HG02759 (cell line): ENCODE measurements around the gene EIF2B2.
A peak's percentile ranks its signal among the peaks of the same experiment; 100 is the strongest.

Source experiments
- ATAC-seq: cut with Tn5 transposase; IDR thresholded peaks from one replicate; pipeline ENCODE4 v1.9.1; 2021; ENCODE audit warnings: mild to moderate bottlenecking, moderate library complexity; ENCODE audit not compliant: unreplicated experiment

EIF2B2 gene

DNA sequence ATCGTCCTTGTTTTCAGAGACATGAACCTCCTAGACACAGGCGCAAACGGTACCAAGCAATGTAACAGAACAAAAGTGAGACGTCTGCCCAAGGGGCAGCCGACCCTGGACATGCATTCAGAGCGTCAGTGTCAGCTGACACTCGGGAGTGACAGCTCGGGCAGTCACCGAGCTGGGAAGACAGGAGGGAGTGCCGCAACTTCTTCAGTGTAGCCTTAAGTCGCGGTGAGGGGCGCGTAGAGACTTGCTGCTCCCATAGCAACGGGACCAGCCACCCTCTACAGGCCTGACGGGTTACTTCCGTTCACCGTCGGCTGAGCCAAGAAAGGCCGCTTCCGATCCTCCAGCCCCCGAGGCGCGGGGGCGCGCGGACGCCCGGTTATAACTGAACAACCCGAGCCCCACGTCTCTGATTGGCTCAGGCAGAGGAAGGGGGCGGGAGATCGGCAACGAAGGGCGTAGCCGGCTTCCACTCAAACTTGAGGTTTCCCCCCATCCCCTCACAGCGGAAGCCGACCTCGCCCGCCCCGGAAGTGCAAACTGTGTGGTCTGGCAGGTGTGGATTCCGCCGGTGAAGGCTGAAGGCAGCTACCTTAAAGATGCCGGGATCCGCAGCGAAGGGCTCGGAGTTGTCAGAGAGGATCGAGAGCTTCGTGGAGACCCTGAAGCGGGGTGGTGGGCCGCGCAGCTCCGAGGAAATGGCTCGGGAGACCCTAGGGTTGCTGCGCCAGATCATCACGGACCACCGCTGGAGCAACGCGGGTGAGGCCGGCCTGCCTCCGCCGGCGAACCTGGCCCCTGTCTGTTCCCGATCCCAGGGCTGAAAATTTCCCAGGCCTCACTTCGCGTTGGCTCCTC lies at the start of gene EIF2B2:
EIF2B2 (plus strand) TSS at position 530 of the 858 bp plus-strand sequence; CDS start at position 600, 70 bp downstream.
- ATAC-seq, result peak; percentile 99

DNA sequence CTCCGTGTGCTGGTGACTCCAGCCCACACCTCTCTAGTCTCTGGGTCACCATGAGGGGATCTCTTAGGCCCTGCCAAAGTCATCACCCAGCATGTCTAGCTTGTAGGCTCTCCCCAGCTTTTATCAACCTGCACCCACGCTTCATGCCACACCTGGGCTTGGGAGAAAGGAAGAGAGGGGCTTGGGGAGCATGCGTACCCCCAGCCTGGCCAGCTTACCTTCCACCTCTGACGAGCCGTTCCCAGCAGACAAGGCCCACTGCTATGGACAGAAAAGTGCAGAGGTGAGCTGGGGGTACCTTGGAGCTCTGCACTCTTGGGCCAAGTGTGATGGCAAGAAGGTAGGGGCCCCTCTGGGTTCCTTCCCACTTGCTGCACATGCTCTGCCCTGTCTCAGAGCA lies 49.0 kb upstream of the EIF2B2 start:
- ATAC-seq, result no peak

DNA sequence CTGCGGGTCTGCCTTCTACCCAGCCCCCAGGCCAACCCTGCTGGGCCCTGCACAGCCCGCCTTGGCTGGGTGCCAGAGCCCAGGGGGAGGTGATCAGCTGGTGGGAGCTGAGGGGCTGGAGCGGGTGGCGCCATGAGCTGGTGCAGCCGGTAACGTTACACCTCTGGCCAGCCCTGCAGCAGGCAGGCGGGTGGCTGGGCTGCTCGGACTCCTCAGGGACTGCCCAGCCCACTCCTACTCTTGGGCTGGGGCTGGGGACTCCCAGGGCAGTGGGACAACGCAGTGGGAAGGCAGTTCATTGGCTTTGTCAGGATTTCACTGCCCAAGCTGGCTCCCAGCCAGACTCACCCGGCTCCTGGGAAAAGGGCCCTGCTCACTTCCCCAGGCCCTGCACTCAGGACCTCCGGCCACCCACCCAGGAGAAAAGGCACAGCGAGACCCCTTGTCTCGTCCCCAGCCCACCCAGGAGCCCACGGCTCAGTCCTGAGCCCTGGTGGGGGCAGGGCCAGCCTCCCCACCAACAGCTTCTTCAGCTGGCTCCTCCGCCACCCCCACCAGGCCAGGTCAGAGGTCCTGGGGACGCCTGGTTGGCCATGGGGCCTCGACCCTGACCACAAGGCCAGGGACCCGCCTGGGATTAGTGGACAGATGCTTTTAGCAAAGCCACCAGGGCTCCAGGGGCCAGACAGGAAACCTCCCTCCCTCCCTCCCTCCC lies 48.3 kb upstream of the EIF2B2 start:
- ATAC-seq, result no peak

DNA sequence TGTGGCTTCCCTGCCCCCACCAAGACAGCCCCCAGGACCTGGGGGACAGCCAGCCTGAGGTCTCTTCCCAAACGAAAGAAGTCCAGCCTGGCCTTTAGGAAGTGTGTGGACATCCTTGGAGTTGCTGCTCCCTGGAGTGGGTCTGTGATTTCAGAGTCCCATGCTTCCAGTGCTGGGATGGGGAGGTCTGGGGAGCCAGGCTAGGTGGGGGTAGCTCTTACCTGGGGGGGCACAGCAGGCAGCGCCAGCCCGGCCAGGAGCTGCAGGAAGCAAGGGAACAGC lies 47.8 kb upstream of the EIF2B2 start:
- ATAC-seq, result no peak

DNA sequence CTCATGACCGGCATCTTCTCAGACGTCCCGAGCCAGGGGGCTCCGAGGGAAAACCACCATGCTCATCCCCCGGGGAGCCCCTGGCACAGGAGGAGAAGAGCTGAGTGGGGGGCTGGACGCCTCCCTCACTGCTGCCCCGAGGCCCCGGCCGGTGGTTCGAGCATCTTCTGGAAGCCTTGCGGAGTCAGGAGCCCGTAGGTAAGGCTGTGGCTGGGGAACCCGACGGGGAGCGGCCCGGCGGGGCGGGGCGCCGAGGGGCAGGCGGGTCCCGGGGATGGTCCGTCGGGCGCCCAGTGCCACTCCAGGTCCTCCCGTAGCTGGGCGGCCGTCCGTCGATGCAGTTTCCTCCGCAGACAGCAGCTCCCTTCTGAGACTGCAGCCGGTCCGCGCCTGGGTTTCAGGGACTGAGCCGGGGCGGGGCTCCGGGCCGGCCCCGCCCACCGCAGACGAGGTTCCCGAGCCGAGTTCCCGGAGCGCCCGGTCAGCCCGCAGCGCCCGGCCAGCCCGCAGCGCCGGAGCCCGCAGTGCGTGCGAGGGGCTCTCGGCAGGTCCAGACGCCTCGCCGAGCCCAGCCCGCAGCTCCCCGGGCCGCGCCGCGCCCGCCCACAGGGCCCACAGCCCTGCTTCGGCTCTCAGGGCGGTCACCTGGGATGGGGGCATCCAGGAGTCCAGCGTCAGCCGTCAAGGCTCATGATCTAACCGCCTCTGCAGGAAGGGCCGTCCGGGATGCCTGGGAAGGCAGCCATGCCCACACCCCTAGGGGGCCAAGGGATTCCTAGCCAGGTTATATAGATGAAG lies 47.3 kb upstream of the EIF2B2 start, which contains the start of gene PGF:
PGF (minus strand) TSS at position 369 of the 798 bp plus-strand sequence; CDS start at position 14, 355 bp downstream.
- ATAC-seq, result peak; percentile 57

DNA sequence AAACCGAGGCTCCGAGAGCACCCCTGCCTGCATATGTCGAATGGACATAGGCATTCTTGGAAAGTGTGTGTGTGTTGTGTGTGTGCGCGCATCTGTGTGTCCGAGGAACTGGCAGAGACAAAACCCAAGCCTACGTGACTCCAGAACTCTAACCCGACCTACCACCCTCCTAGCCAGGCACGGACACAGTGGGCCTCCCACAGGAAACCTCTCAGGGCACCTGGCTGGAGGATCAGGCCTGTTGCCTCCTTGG lies 46.8 kb upstream of the EIF2B2 start:
- ATAC-seq, result no peak

DNA sequence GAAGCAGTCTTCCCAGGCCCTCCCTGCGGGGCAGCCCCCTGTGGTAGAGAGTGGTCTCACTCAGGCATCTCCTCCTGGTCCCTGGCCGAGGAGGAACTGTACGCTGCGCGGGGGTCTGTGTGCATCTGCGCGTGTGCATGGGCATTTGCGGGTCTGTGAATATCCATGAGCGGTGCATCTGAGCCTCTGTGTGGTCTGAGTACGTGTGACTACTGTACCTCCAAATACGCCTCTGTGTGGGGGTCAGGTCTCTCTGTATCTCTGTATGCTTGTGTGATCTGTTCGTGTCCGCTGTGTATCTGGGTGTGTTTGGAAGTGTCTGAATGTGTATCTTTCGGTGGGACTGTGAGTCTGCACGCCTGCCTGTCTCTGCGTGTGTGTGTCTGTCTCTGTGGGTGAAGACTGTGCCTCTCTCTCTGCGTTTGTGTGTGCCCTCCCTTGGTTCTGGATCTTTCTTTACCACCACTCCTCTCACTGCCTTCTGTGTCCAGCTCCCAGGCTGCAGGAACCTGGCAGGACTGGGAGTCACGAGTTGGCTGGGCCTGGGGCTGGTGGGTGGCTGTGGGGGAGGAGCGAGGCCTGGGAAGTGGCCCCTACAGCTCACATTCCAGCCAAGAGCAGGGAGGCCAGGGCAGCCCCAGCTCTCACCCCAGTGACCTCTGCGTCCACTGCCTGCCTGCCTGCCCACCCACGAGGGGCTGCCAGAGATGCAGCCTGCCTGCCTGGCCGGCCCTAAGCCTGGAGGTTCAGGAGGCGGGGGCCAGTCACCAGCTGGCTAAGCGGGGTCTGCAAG lies 46.2 kb upstream of the EIF2B2 start:
- ATAC-seq, result no peak

DNA sequence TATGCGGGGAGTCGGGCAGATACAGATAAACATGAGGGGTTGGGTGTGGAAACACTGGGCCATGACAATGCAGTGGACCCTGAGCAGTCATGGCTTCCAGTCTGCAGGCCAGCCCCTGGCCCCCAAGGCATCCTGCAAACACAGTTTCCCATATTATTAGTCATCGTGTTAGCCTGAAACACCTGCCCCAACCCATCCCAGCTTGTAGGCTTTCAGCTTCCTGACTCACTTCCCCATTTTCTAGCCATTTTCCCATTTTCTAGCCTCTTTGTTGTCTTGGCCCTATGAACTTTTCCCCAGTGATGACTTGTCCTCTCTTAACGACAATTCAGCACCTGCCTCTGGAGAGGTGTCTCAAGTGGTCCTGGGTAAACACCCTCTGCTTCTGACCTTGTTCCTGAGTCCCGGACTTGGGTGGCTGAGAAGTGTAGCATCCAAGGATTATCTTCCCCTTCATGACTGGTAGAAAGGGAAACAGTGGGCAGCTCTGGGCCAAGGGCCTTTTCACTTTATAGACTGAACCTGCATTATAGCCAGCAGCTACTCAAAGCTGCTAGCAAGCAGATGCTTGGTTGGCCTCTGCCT lies 43.0 kb upstream of the EIF2B2 start:
- no peak for ATAC-seq

DNA sequence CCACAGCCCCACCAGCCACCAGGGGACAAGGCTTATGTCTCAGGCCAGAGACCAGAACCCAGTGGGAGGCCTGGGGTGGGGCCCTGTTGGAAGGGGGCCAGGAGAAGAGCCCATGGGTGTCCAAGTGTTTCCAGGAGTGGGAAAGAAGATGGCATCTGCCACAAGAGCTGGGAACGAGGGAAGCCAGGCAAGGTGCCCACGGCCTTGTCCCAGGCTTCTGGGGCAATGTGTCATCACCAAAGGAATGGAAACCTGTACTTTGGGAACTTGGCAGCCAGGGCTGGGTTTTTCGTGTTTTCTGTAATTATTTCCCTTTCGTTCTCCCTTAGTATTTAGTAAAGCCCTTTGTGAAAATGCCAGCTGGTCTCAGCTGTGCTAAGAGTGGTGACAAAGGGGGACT lies 42.0 kb upstream of the EIF2B2 start:
- ATAC-seq, result no peak

DNA sequence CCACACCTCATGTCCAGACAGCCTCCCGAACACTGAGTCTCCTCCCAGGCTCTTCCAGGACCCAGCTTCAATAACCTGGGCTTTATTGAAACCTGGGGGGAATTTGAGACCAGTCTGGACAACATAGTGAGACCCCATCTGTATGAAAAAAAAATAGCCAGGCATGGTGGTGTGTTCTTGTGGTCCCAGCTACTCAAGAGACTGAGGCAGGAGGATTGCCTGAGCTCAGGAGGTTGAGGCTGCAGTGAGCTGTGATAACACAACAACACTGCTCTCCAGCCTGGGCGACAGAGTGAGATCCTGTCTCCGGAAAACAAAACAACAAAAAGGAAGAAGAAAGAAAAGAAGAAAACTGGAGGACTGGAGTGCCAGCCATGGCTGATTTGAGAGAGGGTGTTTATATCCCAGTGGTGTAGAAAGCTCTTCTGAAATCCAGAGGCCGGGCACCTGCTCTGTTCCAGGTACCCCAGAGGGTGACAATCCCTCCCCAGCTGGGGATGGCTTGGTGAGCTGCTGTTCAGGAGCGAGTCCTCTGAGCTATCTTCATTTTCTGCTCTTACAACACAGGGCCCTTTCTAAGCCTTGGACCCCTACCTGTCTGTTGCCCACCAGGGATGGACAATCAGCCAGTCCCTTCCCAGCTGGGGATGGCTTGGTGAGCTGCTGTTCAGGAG lies 41.3 kb upstream of the EIF2B2 start:
- no peak for ATAC-seq

DNA sequence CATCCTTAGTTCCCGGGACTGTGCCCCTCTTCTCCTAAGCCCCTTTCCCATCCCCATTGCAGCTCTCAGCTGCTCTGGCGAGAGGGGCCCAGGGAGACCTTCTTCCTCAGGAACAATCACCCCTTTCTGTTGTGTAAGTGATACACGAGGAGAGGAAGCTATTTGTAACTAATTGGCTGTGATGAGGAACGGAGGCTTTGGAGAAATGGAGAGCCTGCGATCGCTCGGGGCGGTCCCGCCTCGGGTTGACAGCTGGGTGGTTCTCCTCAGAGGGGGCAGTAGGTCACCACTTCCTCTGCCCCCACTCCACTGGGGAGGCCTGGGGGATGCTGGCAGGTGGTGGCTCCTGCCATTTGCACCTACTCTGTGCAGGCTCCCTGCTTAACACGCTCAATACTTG lies 40.7 kb upstream of the EIF2B2 start:
- ATAC-seq, result no peak

DNA sequence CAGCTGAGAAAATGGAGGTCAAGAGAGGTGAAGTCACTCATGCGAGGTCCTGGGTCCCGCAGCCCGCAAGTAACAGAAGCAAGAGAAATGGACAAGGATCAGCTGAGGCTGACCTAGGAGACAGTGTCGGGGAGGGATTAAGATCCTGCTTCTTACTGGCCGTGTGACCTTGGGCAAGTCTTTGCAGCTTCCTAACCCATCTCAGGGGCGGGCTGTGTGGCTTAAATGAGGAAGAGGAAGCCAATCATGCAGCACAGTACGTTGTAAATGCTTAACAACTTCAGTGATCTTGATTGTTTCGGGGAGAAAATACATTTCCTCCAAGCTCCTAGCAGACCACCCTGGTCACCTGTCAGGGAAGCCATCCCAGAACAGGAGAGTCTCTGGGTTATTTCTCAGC lies 40.2 kb upstream of the EIF2B2 start:
- ATAC-seq, result no peak

DNA sequence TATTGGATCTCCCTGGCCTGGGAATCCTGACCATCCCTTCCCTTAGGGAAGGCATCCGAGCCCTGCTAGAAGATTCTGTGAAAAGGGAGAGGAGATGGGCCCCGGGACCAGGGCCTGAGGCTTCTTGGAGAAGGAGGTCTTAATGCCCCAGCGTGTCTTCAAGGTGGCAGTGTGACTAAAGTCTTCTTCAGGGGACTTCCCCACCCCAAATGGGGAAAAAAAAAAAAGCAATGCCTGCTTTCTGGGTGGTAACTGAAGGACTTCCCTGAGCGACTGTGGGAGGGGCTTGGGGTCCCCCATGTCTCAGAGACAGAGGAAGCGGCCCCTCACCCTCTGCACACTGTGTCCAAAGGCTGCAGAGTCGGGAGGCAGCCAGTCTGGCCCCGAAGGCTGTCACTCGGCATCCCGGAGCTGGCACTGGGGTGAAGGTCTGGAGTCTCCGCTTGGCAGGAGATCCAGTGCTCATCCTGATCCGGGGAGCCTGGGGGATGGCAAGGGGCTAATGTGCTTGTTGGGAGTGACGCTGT lies 39.5 kb upstream of the EIF2B2 start:
- no peak for ATAC-seq

DNA sequence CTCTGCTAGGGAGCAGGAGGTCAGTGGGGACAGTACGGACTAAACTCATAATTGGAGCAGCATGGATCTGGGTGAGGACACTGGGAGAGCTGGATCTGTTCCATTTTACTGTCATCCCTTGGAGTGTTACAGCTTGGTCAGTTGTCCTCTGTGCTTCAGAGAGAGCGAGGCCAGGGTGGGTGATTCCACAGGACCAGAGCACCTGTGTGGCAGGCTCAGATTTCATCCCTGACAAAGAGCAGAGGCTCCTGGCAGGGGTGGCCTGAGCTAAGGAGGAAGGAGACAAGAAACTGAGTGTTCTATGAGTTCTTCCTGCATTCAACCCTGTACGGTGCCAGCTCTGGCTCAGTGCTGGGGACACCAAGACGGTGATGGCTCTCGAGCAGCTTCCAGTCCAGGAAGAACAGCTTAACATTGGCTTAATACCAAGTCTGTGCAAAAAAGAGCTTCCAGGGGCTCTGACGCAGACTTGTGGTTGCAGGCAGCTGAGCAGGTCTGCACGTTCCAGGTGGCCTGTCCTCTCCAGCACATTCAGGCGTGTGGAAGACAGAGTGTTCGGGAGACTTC lies 38.9 kb upstream of the EIF2B2 start:
- no peak for ATAC-seq

DNA sequence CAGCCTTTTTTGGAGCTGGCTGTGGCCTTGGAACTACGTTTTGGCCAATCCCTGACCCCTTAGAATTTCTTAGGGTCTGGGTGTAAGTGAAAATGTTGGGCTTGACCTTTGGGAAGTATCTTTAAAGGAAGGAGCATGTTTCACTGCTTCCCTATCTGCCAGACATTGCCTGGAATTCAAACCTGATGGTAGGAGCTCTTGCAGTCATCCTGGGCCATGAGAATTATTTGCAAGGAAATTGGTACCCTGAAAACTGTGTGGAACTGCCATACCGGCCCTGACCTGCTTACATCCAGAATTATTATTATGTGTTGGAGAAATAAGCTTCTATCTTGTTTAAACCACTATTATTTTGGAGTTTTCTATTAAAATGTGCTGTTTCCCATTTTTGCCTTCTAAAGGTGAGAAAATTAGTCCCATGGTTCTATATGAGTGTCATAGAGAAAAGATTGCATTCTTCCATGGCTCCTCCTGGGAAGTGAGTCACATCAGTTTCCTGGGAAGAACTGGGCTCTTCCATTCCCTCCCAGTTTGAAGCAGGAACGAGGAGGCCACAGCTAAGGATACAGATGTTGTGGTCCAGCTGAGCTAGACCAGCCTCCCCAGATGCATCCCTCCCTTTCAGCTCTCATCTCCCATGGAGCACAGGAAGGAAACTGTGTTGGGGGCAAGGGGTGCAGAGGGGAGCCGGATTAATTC lies 37.8 kb upstream of the EIF2B2 start:
- ATAC-seq, result no peak

DNA sequence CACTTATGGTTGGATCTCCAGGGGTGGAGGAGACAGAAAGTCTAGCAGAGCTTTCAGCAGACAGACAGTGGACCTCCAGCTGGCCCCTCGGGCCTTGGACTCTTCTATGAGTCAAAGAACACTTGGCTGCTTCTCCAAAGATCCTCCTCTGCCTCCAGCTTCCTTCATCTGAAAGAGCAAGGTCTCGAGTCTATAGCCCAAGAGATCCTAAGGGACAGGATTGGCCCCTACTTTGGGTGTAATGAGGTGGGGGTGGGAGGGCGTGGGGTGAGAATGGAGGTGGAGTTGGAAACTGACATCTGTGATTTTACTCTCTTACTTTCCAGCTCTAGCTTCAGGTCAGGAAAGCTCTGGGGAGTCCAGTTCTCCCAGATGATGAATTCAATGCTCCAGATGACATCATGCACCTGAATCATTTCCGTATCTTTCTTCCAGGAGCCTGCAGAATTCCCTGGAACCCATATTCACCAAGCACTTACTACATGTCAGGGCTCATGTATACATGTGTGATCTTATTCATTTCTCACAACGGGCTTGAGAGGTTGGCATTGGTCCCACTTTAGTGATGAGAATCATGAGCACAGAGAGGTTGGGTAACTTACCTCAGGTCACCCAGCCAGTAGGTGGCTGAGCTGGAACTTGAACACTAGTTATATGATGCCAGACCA lies 37.1 kb upstream of the EIF2B2 start:
- ATAC-seq, result no peak

DNA sequence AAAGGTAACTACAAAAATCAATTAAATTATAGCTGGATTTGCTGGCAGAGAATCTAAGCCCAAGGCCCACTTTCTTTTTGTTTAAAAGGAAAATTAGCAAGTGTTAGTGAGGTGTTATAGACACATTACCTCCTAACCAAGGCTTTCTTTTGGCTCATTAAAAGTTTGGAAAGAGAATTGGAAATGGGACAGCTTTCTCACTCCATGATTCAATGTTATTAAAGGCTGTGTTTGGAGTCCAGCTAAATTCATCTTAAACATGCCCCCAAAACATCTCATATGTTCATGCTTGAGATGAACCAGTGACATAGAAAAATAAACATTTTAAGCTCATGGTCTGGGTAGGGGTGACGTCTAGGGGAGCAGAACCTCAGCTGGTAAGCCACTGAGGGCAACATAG lies 33.9 kb upstream of the EIF2B2 start:
- ATAC-seq, result no peak

DNA sequence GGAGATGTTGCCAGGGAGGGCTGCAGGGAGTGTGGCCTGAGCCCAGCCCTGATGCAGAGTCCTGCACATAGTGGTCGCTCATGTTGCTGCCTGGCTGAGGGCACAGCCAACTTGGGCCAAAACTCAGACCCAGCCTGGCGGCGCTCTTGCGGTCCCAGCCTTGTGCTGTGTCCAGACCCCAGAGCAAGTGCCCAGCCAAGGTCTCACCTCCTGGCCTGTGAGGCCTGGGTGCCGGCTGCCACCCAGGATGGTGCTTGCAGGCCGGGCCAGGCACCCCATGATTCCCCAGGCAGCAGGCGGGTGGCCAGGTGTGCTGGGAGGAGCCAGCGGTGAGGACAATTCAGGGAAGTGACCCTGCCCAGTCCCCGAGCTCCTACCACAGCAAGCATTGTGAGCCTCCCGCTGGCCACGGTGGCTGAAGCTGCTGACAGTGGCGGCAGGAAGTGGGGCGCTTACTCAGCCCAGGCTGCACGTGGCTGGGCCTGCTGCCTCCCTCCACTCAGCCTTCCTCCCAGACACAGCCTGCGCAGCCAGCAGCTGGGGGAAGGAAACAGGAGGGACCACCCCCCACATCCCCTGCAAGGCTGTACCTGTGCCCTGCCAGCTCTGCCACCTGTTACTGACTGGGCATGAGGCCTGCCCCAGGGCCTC lies 29.6 kb upstream of the EIF2B2 start:
- no peak for ATAC-seq
